Spleen (tissue), 11 donors: ENCODE measurements around the gene DLST. TPM values are rescaled to one million over a fixed set of nuclear protein-coding genes. Genes with fewer than 3 reads are reported as not detected.
A peak's percentile ranks its signal among the peaks of the same experiment; 100 is the strongest.

Experiments
- DNase-seq: peaks from one replicate; pipeline ENCODE4 v3.0.0-alpha.2; 2020
- H3K27ac ChIP-seq, 8 donors: fragments of 200-600 bp; sonication (generic) in 7 of 8; 1 replicate in 4 of 8; 2 replicates in 4 of 8; pipeline versions ENCODE4 v1.5.0 to v1.8.0; 2016 to 2021; ENCODE audit warnings: inconsistent platforms in 4 of 8, mild to moderate bottlenecking in 4 of 8, moderate library complexity in 1 of 8
- H3K27me3 ChIP-seq, 7 donors: fragments of 200-600 bp; sonication (generic) in 6 of 7; replicated peaks in 1 of 7; 1 replicate in 4 of 7; 2 replicates in 3 of 7; pipeline versions ENCODE4 v1.5.0 to v1.8.0; 2016 to 2021; ENCODE audit warnings: inconsistent platforms in 3 of 7, mild to moderate bottlenecking in 1 of 7
- H3K36me3 ChIP-seq, 6 donors: fragments of 200-600 bp; sonication (generic) in 5 of 6; 1 replicate in 4 of 6; 2 replicates in 2 of 6; pipeline versions ENCODE4 v1.5.0 to v1.8.0; 2016 to 2021; ENCODE audit warnings: inconsistent platforms in 2 of 6
- H3K4me1 ChIP-seq, 6 donors: fragments of 200-600 bp; sonication (generic) in 5 of 6; 1 replicate in 3 of 6; 2 replicates in 3 of 6; pipeline versions ENCODE4 v1.5.0 to v1.8.0; 2016 to 2021; ENCODE audit warnings: inconsistent platforms in 3 of 6
- H3K4me3 ChIP-seq, 8 donors: fragments of 200-600 bp; sonication (generic) in 7 of 8; 1 replicate in 4 of 8; 2 replicates in 4 of 8; pipeline versions ENCODE4 v1.5.0 to v1.8.0; 2016 to 2021; ENCODE audit warnings: inconsistent platforms in 4 of 8, mild to moderate bottlenecking in 4 of 8, moderate library complexity in 2 of 8
- H3K9me3 ChIP-seq, 8 donors: fragments of 200-600 bp; sonication (generic) in 7 of 8; 1 replicate in 4 of 8; 2 replicates in 4 of 8; pipeline versions ENCODE4 v1.5.0 to v1.8.0; 2016 to 2021; ENCODE audit warnings: inconsistent platforms in 4 of 8
- CTCF ChIP-seq, 11 experiments: fragments of 200-600 bp in 7 of 11; fragments of 450-650 bp in 4 of 11; sonication (generic) in 4 of 11; IDR thresholded peaks in 8 of 11; conservative IDR thresholded peaks in 3 of 11; 1 replicate in 7 of 11; 2 replicates in 4 of 11; pipeline versions ENCODE4 v1.4.0 to v1.8.0; 2016 to 2021; ENCODE audit warnings: antibody characterized with exemption in 11 of 11, inconsistent platforms in 4 of 11, mild to moderate bottlenecking in 1 of 11
- POLR2A ChIP-seq, 3 donors: fragments of 450-650 bp; IDR thresholded peaks; one replicate each; pipeline ENCODE4 v1.5.1; 2017; ENCODE audit warnings: antibody characterized with exemption in 3 of 3, mild to moderate bottlenecking in 1 of 3
- POLR2AphosphoS5 ChIP-seq, 3 donors: sonication (generic); formaldehyde crosslinking; IDR thresholded peaks; one replicate each; pipeline ENCODE4 v1.5.1; 2017; ENCODE audit warnings: antibody characterized with exemption in 3 of 3
- WGBS, 5 donors: extraction: QIAGEN DNeasy Blood & Tissue Kit in 3 of 5; methylation state at CpG; one replicate each; pipeline versions ENCODE4 v1.1.5 to v1.1.7; 2013 to 2018; 5-methylcytosine and 5-hydroxymethylcytosine counted together
- intact Hi-C: fragments of 100-400 bp; cut with DNase I; formaldehyde crosslinking; loops from one replicate; pipeline ENCODE4 v1.15.0; 2023; ENCODE audit warnings: low total_unique reads
- polyA plus RNA-seq, 3 donors: library from polyadenylated mRNA; stranded (reverse); fragments of 200-250 nt; gene quantifications; one replicate each; pipeline ENCODE4 v1.2.1, GENCODE V29; 2013
- total RNA-seq, 7 donors: library from RNA; depleted of rRNA in 3 of 7; stranded (reverse); fragments of >200 nt in 3 of 7; fragmentation: NEBNext Ultra II Directional in 4 of 7; extraction: Animal tissue kit (Norgen Biotek cat#: 25700) in 4 of 7; gene quantifications; one replicate each; pipeline versions ENCODE4 v1.1.0 to v1.2.1, GENCODE V29; 2016 to 2021
- donor health status: healthy with polysubstance abuse.
- donor health status: DM: no; HTN: no; CAD: no; lungs with moderate emphysema.
- donor health status: DM: no; HTN: no; CAD: no.
- donor health status: Bipolar disorder and iron deficiency.
- donor health status: healthy.
- donor health status: DM: no; HTN: no; CAD: no.
- donor health status: DM: yes; HTN: yes; CAD: no.

DLST gene
- total and polyA plus RNA-seq, 10 donors, result 33.1 to 80.0 (median 74.7) TPM

GRCh38 chr14:74937171-74937570, 55.5 kb downstream of the DLST start:
- Histone ChIP-seq H3K4me1 (peaks cover 24 to 67% (median 44%) of the 10 kb centered on the region in 6 donors), H3K4me3 (no peak overlapping the region), H3K27me3 (no peaks in the 10 kb centered on the region), H3K36me3 (no peaks in the 10 kb centered on the region), H3K9me3 (no peaks in the 10 kb centered on the region), H3K27ac (no peak overlapping the region)
- intact Hi-C loops, result no loop called here
- no peak for DNase-seq
- no peak for TF ChIP-seq POLR2A (IDR thresholded peaks at IDR 0.05)
- no peak for TF ChIP-seq CTCF (IDR thresholded peaks at IDR 0.05 in 8 of 11, conservative IDR thresholded peaks at IDR 0.05 in 3 of 11)
- TF ChIP-seq POLR2AphosphoS5 (IDR thresholded peaks at IDR 0.05), result no peak
- WGBS, 5 donors, result 72 to 77% (median 73%) methylated on average over 2 of the region's 2 CpGs

- DNase-seq, result peak; percentile 64
- Histone ChIP-seq H3K27ac (peak overlapping the region in 7 of 8 donors; percentile 3 to 85 (median 81)), H3K4me1 (peaks cover 26 to 70% (median 47%) of the 10 kb centered on the region in 6 donors), H3K27me3 (no peaks in the 10 kb centered on the region), H3K36me3 (no peaks in the 10 kb centered on the region), H3K4me3 (no peak overlapping the region), H3K9me3 (no peaks in the 10 kb centered on the region)
- WGBS, 5 donors, result 82 to 91% (median 87%) methylated on average over 10 of the region's 10 CpGs
- TF ChIP-seq POLR2AphosphoS5 (IDR thresholded peaks at IDR 0.05) (no peak), CTCF (IDR thresholded peaks at IDR 0.05 in 8 of 11, conservative IDR thresholded peaks at IDR 0.05 in 3 of 11) (no peak), POLR2A (IDR thresholded peaks at IDR 0.05) (no peak)
- intact Hi-C loops, result no loop called here
These were observed 57.1 kb downstream of the DLST start for GRCh38 chr14:74938531-74939495.

- Histone ChIP-seq H3K4me1 (peaks cover 26 to 61% (median 42%) of the 10 kb centered on the region in 6 donors), H3K36me3 (no peaks in the 10 kb centered on the region), H3K27me3 (no peaks in the 10 kb centered on the region), H3K27ac (peak overlapping the region; percentile 65 to 85 (median 80)), H3K9me3 (no peaks in the 10 kb centered on the region), H3K4me3 (peak overlapping the region in 1 of 8 donors; percentile 38)
- TF ChIP-seq POLR2A (IDR thresholded peaks at IDR 0.05) (no peak), POLR2AphosphoS5 (IDR thresholded peaks at IDR 0.05) (no peak), CTCF (IDR thresholded peaks at IDR 0.05 in 8 of 11, conservative IDR thresholded peaks at IDR 0.05 in 3 of 11) (no peak)
- DNase-seq, result peak; percentile 71
- WGBS, 5 donors, result 74 to 88% (median 77%) methylated on average over 18 of the region's 18 CpGs
- intact Hi-C loops, result loop anchor here (10.0 kb wide), 1 partner anchor 144 kb away; no protein-coding TSS in a partner anchor
These were observed 59.3 kb downstream of the DLST start for GRCh38 chr14:74940956-74941565.
